Adrenal gland (tissue), 12 donors: Measurements from ENCODE around the gene ADAMTS16. TPM values are rescaled to one million over a fixed set of nuclear protein-coding genes. Genes with fewer than 3 reads are reported as not detected.

Source experiments
- DNase-seq, 7 donors: peaks; one replicate each; pipeline ENCODE4 v3.0.0-alpha.2; 2019 to 2020
- H3K27ac ChIP-seq, 5 donors: fragments of 200-600 bp; sonication (generic) in 4 of 5; 1 replicate in 3 of 5; 2 replicates in 2 of 5; pipeline versions ENCODE4 v1.5.1 to v1.8.0; 2016 to 2020; ENCODE audit warnings: mild to moderate bottlenecking in 1 of 5
- H3K27me3 ChIP-seq: fragments of 200-600 bp; 2 replicates; pipeline ENCODE4 v1.8.0; 2021
- H3K36me3 ChIP-seq, 2 donors: fragments of 200-600 bp; replicated peaks in 1 of 2; 1 replicate in 1 of 2; 2 replicates in 1 of 2; pipeline versions ENCODE4 v1.5.1 to v1.8.0; 2018 to 2022
- H3K4me1 ChIP-seq, 2 donors: fragments of 200-600 bp; replicated peaks in 1 of 2; 1 replicate in 1 of 2; 2 replicates in 1 of 2; pipeline versions ENCODE4 v1.5.1 to v1.8.0; 2018 to 2021
- H3K4me3 ChIP-seq, 4 donors: fragments of 200-600 bp; sonication (generic) in 3 of 4; one replicate each; pipeline ENCODE4 v1.5.1; 2016 to 2018
- H3K9me3 ChIP-seq, 3 donors: fragments of 200-600 bp; sonication (generic) in 1 of 3; replicated peaks in 1 of 3; 1 replicate in 2 of 3; 2 replicates in 1 of 3; pipeline versions ENCODE4 v1.5.1 to v1.8.0; 2016 to 2021
- CTCF ChIP-seq, 6 experiments: fragments of 450-650 bp in 4 of 6; fragments of 200-600 bp in 2 of 6; sonication (generic) in 1 of 6; IDR thresholded peaks; 1 replicate in 5 of 6; 2 replicates in 1 of 6; pipeline versions ENCODE4 v1.5.1 to v1.8.0; 2016 to 2021; ENCODE audit warnings: antibody characterized with exemption in 6 of 6, mild to moderate bottlenecking in 2 of 6, moderate library complexity in 1 of 6
- POLR2A ChIP-seq, 2 donors: fragments of 450-650 bp; IDR thresholded peaks; one replicate each; pipeline ENCODE4 v1.6.1; 2017; ENCODE audit warnings: antibody characterized with exemption in 2 of 2, mild to moderate bottlenecking in 2 of 2, moderate library complexity in 1 of 2
- WGBS, 4 donors: extraction: QIAGEN DNeasy Blood & Tissue Kit in 2 of 4; methylation state at CpG; one replicate each; pipeline versions ENCODE4 v1.1.5 to v1.1.7; 2013 to 2017; 5-methylcytosine and 5-hydroxymethylcytosine counted together
- intact Hi-C, 2 donors: fragments of 100-400 bp; cut with DNase I; formaldehyde crosslinking; loops; one replicate each; pipeline versions ENCODE4 v1.14.1 to v1.15.0; 2022 to 2023
- polyA plus RNA-seq, 3 donors: library from polyadenylated mRNA; stranded (reverse); fragments of 200-250 nt in 2 of 3; fragments of 350-450 nt in 1 of 3; fragmentation: Illumina TruSeq in 1 of 3; extraction: RNeasy Lipid Tissue Mini Kit (QIAGEN cat#74804) in 1 of 3; gene quantifications; one replicate each; pipeline ENCODE4 v1.2.3, GENCODE V29; 2013 to 2014
- total RNA-seq, 9 donors: library from RNA; depleted of rRNA in 4 of 9; stranded (reverse); fragments of >200 nt in 4 of 9; fragments of 120-200 nt in 1 of 9; fragmentation: NEBNext Ultra II Directional in 1 of 9; extraction: Animal tissue kit (Norgen Biotek cat#: 25700) in 1 of 9; gene quantifications; one replicate each; pipeline versions ENCODE4 v1.1.0 to v1.2.4, GENCODE V29; 2013 to 2023
- donor health status: healthy with polysubstance abuse.
- donor health status: Bipolar disorder and iron deficiency.
- donor health status: DM: yes; HTN: yes; CAD: no.
- donor health status: DM: no; HTN: no; CAD: no.
- donor health status: DM: no; HTN: no; CAD: no.
- donor health status: DM: yes; HTN: yes; CAD: no.

Gene ADAMTS16
- total and polyA plus RNA-seq, 12 donors: 0.07 to 3.7 (median 0.19) TPM; not detected in 8

GRCh38 chr5:5183933-5184332 lies 43.8 kb downstream of the ADAMTS16 start:
- no peak for DNase-seq
- intact Hi-C loops: no loop called here
- Histone ChIP-seq H3K4me1 (no peaks in the 10 kb centered on the region), H3K9me3 (no peaks in the 10 kb centered on the region), H3K36me3 (no peaks in the 10 kb centered on the region), H3K27me3 (no peaks in the 10 kb centered on the region), H3K4me3 (no peak overlapping the region), H3K27ac (no peak overlapping the region)
- WGBS, 4 donors: 56 to 79% (median 66%) methylated on average over 7 to 10 of the region's 10 CpGs
- TF ChIP-seq POLR2A (IDR thresholded peaks at IDR 0.05) (no peak), CTCF (IDR thresholded peaks at IDR 0.05) (no peak)

DNA sequence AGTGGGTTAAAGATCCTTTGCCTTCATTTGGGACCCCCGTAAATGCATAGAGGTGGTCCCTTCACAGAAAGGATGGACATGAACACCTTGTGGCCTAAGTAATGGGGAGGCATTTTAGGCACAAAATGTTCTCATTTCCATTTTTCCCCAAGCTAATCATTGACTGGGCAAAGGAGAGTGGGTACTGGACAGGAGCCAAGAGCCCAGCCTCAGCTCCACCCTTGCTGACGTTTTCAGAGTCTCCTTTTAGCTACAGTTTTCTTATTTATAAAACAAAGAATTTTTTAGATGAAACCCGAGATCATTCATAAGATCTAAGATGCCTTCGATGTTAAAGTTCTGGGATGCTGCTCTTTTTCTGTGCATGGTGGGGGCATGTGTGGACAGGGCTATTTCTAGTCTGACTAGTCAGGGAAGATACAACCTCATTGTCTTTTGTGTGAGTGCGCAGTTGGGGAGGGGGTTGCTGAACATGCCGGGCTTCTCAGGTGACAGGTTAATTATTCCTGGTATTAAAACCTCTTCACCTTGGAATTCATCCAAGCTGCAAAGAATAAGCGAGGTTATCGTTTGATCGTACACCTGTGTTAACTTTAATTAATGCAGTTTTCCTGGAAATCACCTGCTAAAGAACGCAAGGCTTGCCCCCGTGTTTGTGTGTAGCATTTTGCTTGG lies 48.4 kb downstream of the ADAMTS16 start:
- no peak for DNase-seq
- no peaks in the 10 kb centered on the region for H3K4me1 ChIP-seq
- TF ChIP-seq POLR2A (IDR thresholded peaks at IDR 0.05) (no peak), CTCF (IDR thresholded peaks at IDR 0.05) (no peak)
- no peaks in the 10 kb centered on the region for H3K9me3 ChIP-seq
- intact Hi-C loops: no loop called here
- WGBS, 4 donors: 63 to 66% (median 64%) methylated on average over 11 of the region's 11 CpGs
- H3K4me3 ChIP-seq: no peak overlapping the region
- H3K27ac ChIP-seq: no peak overlapping the region
- H3K27me3 ChIP-seq: no peaks in the 10 kb centered on the region
- H3K36me3 ChIP-seq: no peaks in the 10 kb centered on the region

DNA sequence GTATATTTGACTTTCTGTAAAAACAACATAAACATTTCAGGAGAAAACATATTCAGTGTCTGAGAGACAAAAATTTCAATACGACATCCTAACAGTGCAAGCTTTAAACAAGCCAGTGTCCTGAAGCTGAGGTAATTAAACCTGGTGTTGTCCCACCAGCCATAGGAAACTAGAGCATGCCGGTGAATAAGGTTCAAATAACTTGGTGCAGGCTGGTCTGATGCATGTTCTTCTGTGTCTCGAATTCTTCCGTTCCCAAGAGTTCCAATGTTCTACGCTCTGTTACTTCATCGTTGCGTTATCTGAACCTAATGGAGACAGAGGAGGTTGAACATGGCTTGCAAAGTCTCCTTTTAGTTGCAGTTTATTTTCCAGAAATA lies 48.9 kb downstream of the ADAMTS16 start:
- intact Hi-C loops: no loop called here
- H3K4me3 ChIP-seq: no peak overlapping the region
- no peak overlapping the region for H3K27ac ChIP-seq
- no peaks in the 10 kb centered on the region for H3K27me3 ChIP-seq
- WGBS, 4 donors: 88 to 95% (median 91%) methylated on average over 7 of the region's 7 CpGs
- no peak for DNase-seq
- H3K9me3 ChIP-seq: no peaks in the 10 kb centered on the region
- no peaks in the 10 kb centered on the region for H3K36me3 ChIP-seq
- no peaks in the 10 kb centered on the region for H3K4me1 ChIP-seq
- TF ChIP-seq CTCF (IDR thresholded peaks at IDR 0.05): no peak
- no peak for TF ChIP-seq POLR2A (IDR thresholded peaks at IDR 0.05)

GRCh38 chr5:5191906-5192305 lies 51.8 kb downstream of the ADAMTS16 start:
- H3K36me3 ChIP-seq: no peaks in the 10 kb centered on the region
- no peak for TF ChIP-seq POLR2A (IDR thresholded peaks at IDR 0.05)
- no peak for TF ChIP-seq CTCF (IDR thresholded peaks at IDR 0.05)
- intact Hi-C loops: no loop called here
- no peak for DNase-seq
- H3K4me1 ChIP-seq: no peaks in the 10 kb centered on the region
- no peak overlapping the region for H3K27ac ChIP-seq
- H3K27me3 ChIP-seq: no peaks in the 10 kb centered on the region
- no peak overlapping the region for H3K4me3 ChIP-seq
- H3K9me3 ChIP-seq: no peaks in the 10 kb centered on the region
- 81 to 93% (median 84%) methylated on average over 3 of the region's 3 CpGs for WGBS, 4 donors
